ENCODE data around the gene SLC35E1. TPM values are rescaled to one million over a fixed set of nuclear protein-coding genes. Genes with fewer than 3 reads are reported as not detected.

The SLC35E1 gene
- total and polyA plus RNA-seq, 2 of the 13 experiments (the other 11 are each of a cell fraction or from before 2014, with no cell fraction given), result 21.2 to 46.5 TPM

DNA sequence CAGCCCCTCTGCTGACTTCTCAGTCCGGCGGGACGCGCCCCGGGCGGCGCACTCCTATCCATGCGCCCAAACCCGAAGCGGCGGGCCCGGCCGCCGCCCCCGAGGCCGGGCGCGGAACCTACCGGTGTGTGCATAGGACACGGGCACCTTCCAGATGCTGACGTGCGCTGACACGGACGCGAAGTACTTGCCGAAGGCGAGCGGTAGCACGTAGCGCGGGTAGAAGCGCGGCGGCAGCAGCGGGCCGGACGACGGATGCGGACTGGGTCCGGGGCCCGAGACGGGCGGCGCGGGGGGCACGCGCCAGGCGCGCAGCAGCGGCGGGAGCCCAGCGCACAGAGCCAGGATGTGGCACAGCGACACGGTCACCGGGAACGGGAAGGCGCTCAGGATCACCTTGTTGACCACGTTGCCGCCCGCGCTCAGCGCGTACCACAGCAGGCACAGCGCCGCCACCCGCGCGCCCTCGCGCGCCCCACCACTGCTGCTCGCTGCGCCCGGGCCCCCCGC lies 338 bp downstream of the SLC35E1 start (continued):
- TF ChIP-seq, protein P1, sequence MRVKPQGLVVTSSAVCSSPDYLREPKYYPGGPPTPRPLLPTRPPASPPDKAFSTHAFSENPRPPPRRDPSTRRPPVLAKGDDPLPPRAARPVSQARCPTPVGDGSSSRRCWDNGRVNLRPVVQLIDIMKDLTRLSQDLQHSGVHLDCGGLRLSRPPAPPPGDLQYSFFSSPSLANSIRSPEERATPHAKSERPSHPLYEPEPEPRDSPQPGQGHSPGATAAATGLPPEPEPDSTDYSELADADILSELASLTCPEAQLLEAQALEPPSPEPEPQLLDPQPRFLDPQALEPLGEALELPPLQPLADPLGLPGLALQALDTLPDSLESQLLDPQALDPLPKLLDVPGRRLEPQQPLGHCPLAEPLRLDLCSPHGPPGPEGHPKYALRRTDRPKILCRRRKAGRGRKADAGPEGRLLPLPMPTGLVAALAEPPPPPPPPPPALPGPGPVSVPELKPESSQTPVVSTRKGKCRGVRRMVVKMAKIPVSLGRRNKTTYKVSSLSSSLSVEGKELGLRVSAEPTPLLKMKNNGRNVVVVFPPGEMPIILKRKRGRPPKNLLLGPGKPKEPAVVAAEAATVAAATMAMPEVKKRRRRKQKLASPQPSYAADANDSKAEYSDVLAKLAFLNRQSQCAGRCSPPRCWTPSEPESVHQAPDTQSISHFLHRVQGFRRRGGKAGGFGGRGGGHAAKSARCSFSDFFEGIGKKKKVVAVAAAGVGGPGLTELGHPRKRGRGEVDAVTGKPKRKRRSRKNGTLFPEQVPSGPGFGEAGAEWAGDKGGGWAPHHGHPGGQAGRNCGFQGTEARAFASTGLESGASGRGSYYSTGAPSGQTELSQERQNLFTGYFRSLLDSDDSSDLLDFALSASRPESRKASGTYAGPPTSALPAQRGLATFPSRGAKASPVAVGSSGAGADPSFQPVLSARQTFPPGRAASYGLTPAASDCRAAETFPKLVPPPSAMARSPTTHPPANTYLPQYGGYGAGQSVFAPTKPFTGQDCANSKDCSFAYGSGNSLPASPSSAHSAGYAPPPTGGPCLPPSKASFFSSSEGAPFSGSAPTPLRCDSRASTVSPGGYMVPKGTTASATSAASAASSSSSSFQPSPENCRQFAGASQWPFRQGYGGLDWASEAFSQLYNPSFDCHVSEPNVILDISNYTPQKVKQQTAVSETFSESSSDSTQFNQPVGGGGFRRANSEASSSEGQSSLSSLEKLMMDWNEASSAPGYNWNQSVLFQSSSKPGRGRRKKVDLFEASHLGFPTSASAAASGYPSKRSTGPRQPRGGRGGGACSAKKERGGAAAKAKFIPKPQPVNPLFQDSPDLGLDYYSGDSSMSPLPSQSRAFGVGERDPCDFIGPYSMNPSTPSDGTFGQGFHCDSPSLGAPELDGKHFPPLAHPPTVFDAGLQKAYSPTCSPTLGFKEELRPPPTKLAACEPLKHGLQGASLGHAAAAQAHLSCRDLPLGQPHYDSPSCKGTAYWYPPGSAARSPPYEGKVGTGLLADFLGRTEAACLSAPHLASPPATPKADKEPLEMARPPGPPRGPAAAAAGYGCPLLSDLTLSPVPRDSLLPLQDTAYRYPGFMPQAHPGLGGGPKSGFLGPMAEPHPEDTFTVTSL (CRISPR knock-in tag; IDR thresholded peaks at IDR 0.05; ENCODE audit: borderline replicate concordance), result no peak
- TF ChIP-seq KDM5A (IDR thresholded peaks at IDR 0.05; ENCODE audit: borderline replicate concordance, low read length), result peak; percentile 83
- TF ChIP-seq, protein P2, sequence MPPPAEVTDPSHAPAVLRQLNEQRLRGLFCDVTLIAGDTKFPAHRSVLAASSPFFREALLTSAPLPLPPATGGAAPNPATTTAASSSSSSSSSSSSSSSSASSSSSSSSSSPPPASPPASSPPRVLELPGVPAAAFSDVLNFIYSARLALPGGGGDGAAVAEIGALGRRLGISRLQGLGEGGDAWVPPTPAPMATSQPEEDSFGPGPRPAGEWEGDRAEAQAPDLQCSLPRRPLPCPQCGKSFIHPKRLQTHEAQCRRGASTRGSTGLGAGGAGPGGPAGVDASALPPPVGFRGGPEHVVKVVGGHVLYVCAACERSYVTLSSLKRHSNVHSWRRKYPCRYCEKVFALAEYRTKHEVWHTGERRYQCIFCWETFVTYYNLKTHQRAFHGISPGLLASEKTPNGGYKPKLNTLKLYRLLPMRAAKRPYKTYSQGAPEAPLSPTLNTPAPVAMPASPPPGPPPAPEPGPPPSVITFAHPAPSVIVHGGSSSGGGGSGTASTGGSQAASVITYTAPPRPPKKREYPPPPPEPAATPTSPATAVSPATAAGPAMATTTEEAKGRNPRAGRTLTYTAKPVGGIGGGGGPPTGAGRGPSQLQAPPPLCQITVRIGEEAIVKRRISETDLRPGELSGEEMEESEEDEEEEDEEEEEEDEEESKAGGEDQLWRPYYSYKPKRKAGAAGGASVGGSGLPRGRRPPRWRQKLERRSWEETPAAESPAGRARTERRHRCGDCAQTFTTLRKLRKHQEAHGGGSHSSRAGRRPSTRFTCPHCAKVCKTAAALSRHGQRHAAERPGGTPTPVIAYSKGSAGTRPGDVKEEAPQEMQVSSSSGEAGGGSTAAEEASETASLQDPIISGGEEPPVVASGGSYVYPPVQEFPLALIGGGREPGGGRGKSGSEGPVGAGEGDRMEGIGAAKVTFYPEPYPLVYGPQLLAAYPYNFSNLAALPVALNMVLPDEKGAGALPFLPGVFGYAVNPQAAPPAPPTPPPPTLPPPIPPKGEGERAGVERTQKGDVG (CRISPR knock-in tag; IDR thresholded peaks at IDR 0.05; ENCODE audit: borderline replicate concordance), result 0 out of 2 replicates have a peak, but pooled peaks have one; percentile 1
- TF ChIP-seq SALL2 (CRISPR knock-in tag; IDR thresholded peaks at IDR 0.05), result no peak
- 0 out of 2 replicates have a peak, but pooled peaks have one; percentile 12 for TF ChIP-seq ZNF383 (CRISPR knock-in tag; IDR thresholded peaks at IDR 0.05; ENCODE audit: borderline replicate concordance)
- no peak for TF ChIP-seq FOXK2 (IDR thresholded peaks at IDR 0.05)
- no peak for TF ChIP-seq MED1 (CRISPR knock-in tag; IDR thresholded peaks at IDR 0.05)
- TF ChIP-seq RXRB (CRISPR knock-in tag; IDR thresholded peaks at IDR 0.05; ENCODE audit: borderline replicate concordance), result no peak
- TF ChIP-seq SCMH1 (CRISPR knock-in tag; IDR thresholded peaks at IDR 0.05; ENCODE audit: borderline replicate concordance), result no peak
- TF ChIP-seq ZNF607 (CRISPR knock-in tag; IDR thresholded peaks at IDR 0.05; ENCODE audit: borderline replicate concordance), result peak; percentile 13; the same call in 1 of the 2 replicates
- TF ChIP-seq FOXJ3 (CRISPR knock-in tag; IDR thresholded peaks at IDR 0.05; ENCODE audit: borderline replicate concordance), result no peak
- TF ChIP-seq, protein P3, sequence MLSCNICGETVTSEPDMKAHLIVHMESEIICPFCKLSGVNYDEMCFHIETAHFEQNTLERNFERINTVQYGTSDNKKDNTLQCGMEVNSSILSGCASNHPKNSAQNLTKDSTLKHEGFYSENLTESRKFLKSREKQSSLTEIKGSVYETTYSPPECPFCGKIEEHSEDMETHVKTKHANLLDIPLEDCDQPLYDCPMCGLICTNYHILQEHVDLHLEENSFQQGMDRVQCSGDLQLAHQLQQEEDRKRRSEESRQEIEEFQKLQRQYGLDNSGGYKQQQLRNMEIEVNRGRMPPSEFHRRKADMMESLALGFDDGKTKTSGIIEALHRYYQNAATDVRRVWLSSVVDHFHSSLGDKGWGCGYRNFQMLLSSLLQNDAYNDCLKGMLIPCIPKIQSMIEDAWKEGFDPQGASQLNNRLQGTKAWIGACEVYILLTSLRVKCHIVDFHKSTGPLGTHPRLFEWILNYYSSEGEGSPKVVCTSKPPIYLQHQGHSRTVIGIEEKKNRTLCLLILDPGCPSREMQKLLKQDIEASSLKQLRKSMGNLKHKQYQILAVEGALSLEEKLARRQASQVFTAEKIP (CRISPR knock-in tag; IDR thresholded peaks at IDR 0.05; ENCODE audit: borderline replicate concordance), result no peak
- peak; percentile 42; the same call in 1 of the 2 replicates for TF ChIP-seq RBFOX2 (IDR thresholded peaks at IDR 0.05; ENCODE audit: low read depth, low read length)

Data from HepG2 (cell line).